Measurements from ENCODE around the gene LARGE1.

The LARGE1 gene

DNA sequence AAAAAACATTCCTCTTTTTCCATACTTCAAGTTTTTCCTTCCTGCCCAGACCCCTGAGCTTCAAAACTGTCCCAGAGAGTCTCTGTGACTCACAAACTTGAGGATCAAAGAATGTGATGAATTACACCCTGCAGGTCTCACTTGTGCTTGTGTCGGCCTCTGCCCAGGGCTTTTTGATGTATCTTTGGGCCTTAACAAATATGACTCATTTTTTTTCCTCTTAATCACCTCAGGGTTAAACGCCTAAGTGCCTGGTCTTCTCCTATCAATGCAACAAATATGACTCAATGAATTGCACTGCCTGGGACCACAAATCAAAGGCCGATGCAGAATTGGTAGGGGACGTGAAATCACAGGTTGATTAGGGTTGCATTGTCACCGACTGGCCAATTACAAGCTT lies 267.7 kb downstream of the LARGE1 start:
- Histone ChIP-seq H3K36me3 (ENCODE audit: control insufficient read depth in 2 of 2, insufficient read depth in 2 of 2, low read length in 2 of 2) (peaks cover 0 to 13% of the 10 kb centered on the region in 2 donors), H3K4me1 (ENCODE audit: control insufficient read depth, insufficient read depth, low read length) (peaks cover 8% of the 10 kb centered on the region), H3K27me3 (ENCODE audit: control insufficient read depth in 1 of 2, insufficient read depth in 2 of 2, low read length in 2 of 2) (no peaks in the 10 kb centered on the region), H3K4me3 (ENCODE audit: low read length in 2 of 2) (no peak overlapping the region), H3K9ac (ENCODE audit: low read length in 2 of 2) (no peak overlapping the region), H3K27ac (ENCODE audit: low read length) (no peak overlapping the region), H3K9me3 (ENCODE audit: control insufficient read depth in 2 of 2, low read length in 2 of 2) (no peaks in the 10 kb centered on the region)

- no peaks in the 10 kb centered on the region for H3K4me1 ChIP-seq (ENCODE audit: control insufficient read depth, insufficient read depth, low read length)
- H3K9me3 ChIP-seq (ENCODE audit: control insufficient read depth in 2 of 2, low read length in 2 of 2) = no peaks in the 10 kb centered on the region
- no peak overlapping the region for H3K9ac ChIP-seq (ENCODE audit: low read length in 2 of 2)
- peaks cover 4 to 13% of the 10 kb centered on the region in 2 donors for H3K36me3 ChIP-seq (ENCODE audit: control insufficient read depth in 2 of 2, insufficient read depth in 2 of 2, low read length in 2 of 2)
- no peak overlapping the region for H3K4me3 ChIP-seq (ENCODE audit: low read length in 2 of 2)
- no peaks in the 10 kb centered on the region for H3K27me3 ChIP-seq (ENCODE audit: control insufficient read depth in 1 of 2, insufficient read depth in 2 of 2, low read length in 2 of 2)
- no peak overlapping the region for H3K27ac ChIP-seq (ENCODE audit: low read length)
Measured at GRCh38 chr22:33650244-33650643, 270.0 kb downstream of the LARGE1 start.

DNA sequence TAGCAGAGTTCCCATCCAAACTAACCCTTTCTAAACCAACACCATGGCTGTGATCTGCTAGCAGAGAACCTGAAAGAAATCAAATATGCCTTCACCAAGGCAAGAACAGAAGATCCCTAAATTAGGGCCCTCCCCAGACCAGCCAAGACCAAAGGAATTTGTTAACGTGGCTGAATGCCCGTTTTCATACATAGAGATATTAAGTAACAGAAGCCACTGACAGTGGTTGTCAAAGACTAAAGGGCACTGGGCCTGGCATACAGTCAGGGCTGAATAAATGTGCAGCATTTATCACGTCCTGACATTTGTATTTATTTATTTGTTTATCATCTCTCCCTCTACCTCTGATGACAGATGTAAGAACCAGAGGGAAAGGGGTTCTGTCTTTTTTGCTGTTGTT lies 271.8 kb downstream of the LARGE1 start:
- no peaks in the 10 kb centered on the region for H3K27me3 ChIP-seq (ENCODE audit: control insufficient read depth in 1 of 2, insufficient read depth in 2 of 2, low read length in 2 of 2)
- no peak overlapping the region for H3K27ac ChIP-seq (ENCODE audit: low read length)
- no peaks in the 10 kb centered on the region for H3K9me3 ChIP-seq (ENCODE audit: control insufficient read depth in 2 of 2, low read length in 2 of 2)
- no peak overlapping the region for H3K9ac ChIP-seq (ENCODE audit: low read length in 2 of 2)
- peaks cover 4 to 13% of the 10 kb centered on the region in 2 donors for H3K36me3 ChIP-seq (ENCODE audit: control insufficient read depth in 2 of 2, insufficient read depth in 2 of 2, low read length in 2 of 2)
- no peak overlapping the region for H3K4me3 ChIP-seq (ENCODE audit: low read length in 2 of 2)
- no peaks in the 10 kb centered on the region for H3K4me1 ChIP-seq (ENCODE audit: control insufficient read depth, insufficient read depth, low read length)

DNA sequence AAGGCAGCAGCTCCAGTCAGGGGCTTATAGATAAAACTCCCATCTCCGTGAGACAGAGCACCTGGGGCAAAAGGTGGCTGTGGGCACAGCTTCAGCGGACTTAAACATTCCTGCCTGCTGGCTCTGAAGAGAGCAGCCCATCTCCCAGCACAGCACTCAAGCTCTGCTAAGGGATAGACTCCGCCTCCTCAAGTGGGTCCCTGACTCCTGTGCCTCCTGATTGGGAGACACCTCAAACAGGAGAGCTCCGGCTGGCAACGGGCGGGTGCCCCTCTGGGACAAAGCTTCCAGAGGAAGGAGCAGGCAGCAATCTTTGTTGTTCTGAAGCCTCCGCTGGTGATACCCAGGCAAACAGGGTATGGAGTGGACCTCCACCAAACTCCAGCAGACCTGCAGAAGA lies 279.4 kb downstream of the LARGE1 start:
- Histone ChIP-seq H3K9ac (ENCODE audit: low read length in 2 of 2) (no peak overlapping the region), H3K36me3 (ENCODE audit: control insufficient read depth in 2 of 2, insufficient read depth in 2 of 2, low read length in 2 of 2) (peaks cover 4 to 9% of the 10 kb centered on the region in 2 donors), H3K4me1 (ENCODE audit: control insufficient read depth, insufficient read depth, low read length) (no peaks in the 10 kb centered on the region), H3K9me3 (ENCODE audit: control insufficient read depth in 2 of 2, low read length in 2 of 2) (peaks cover 5 to 8% of the 10 kb centered on the region in 2 donors), H3K27ac (ENCODE audit: low read length) (no peak overlapping the region), H3K4me3 (ENCODE audit: low read length in 2 of 2) (no peak overlapping the region), H3K27me3 (ENCODE audit: control insufficient read depth in 1 of 2, insufficient read depth in 2 of 2, low read length in 2 of 2) (no peaks in the 10 kb centered on the region)

DNA sequence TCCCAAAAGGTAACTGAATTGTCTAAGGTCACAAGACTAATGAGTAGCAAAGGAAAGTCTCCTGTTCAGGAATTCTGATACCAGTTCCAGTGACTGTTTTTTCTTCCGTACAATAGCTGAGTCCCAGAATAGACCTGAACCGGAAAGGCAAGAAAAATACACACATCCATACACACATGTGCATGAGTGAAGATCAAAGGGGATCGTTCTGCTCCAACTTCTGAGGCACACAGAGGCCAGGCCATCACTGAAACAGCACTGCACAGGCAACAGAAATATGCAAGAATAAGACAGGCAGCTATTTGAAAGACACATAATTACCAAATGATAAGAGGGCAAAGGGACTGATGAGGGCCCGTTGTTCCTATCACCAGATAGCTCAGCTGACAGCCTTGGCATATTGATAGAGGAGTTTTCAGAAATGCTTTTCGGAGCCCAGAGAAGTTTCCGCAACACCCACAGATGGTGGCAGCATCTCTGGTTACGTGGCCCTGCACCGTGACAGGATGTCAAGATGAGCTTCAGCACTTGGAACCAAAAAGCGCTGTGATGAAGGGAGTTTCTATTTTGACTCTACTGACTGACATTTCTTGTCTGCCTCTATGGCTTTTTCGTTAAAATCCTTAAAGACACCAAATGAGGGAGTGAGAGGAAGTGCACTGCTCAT lies 280.6 kb downstream of the LARGE1 start:
- no peak overlapping the region for H3K9ac ChIP-seq (ENCODE audit: low read length in 2 of 2)
- H3K27ac ChIP-seq (ENCODE audit: low read length) = no peak overlapping the region
- no peaks in the 10 kb centered on the region for H3K4me1 ChIP-seq (ENCODE audit: control insufficient read depth, insufficient read depth, low read length)
- H3K36me3 ChIP-seq (ENCODE audit: control insufficient read depth in 2 of 2, insufficient read depth in 2 of 2, low read length in 2 of 2) = peaks cover 6 to 9% of the 10 kb centered on the region in 2 donors
- no peak overlapping the region for H3K4me3 ChIP-seq (ENCODE audit: low read length in 2 of 2)
- H3K27me3 ChIP-seq (ENCODE audit: control insufficient read depth in 1 of 2, insufficient read depth in 2 of 2, low read length in 2 of 2) = no peaks in the 10 kb centered on the region
- H3K9me3 ChIP-seq (ENCODE audit: control insufficient read depth in 2 of 2, low read length in 2 of 2) = peaks cover 5 to 8% of the 10 kb centered on the region in 2 donors

DNA sequence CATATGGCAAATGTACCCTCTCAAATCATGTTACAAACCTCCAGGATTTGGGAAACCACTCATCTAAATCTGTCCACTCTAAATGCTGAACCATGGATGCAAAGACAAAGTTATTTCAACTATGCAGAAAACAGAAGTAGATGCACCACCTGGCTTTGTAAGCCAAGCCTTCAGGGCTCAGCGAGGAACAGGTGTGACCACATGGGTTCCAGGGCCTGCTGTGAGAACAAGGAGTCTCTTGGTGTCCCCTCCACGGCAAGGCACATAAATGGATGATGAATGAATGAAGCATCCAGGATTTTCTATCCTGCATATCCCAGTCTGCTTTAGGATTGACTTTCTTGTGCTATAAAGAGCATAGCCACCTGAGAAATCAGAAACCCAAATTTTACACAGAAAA lies 284.5 kb downstream of the LARGE1 start:
- Histone ChIP-seq H3K27ac (ENCODE audit: low read length) (no peak overlapping the region), H3K27me3 (ENCODE audit: control insufficient read depth in 1 of 2, insufficient read depth in 2 of 2, low read length in 2 of 2) (no peaks in the 10 kb centered on the region), H3K9me3 (ENCODE audit: control insufficient read depth in 2 of 2, low read length in 2 of 2) (peaks cover 5 to 8% of the 10 kb centered on the region in 2 donors)

DNA sequence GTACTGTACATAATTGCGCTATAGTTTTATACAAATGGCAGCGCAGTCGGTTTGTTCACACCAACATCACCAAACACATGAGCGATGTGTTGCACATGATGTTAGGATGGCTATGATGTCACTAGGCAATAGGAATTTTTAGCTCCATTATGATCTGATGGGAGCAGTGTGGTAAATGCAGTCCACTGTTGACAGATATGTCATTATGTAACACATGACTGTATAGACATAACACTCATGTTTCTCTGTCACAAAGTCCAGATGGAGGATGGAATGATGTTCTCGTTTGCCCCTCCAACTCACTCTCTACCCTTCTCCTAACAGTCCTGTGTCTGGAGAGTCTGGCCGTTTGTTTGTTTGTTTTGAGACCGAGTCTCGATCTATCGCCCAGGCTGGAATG lies 288.5 kb downstream of the LARGE1 start:
- no peaks in the 10 kb centered on the region for H3K4me1 ChIP-seq (ENCODE audit: control insufficient read depth, insufficient read depth, low read length)
- no peak overlapping the region for H3K9ac ChIP-seq (ENCODE audit: low read length in 2 of 2)
- H3K9me3 ChIP-seq (ENCODE audit: control insufficient read depth in 2 of 2, low read length in 2 of 2) = no peaks in the 10 kb centered on the region
- H3K27ac ChIP-seq (ENCODE audit: low read length) = no peak overlapping the region
- no peak overlapping the region for H3K4me3 ChIP-seq (ENCODE audit: low read length in 2 of 2)
- no peaks in the 10 kb centered on the region for H3K27me3 ChIP-seq (ENCODE audit: control insufficient read depth in 1 of 2, insufficient read depth in 2 of 2, low read length in 2 of 2)
- H3K36me3 ChIP-seq (ENCODE audit: control insufficient read depth in 2 of 2, insufficient read depth in 2 of 2, low read length in 2 of 2) = peaks cover 0 to 2% of the 10 kb centered on the region in 2 donors

More for the DNA sequence above, 284.5 kb downstream of the LARGE1 start:
- no peak overlapping the region for H3K4me3 ChIP-seq (ENCODE audit: low read length in 2 of 2)
- H3K36me3 ChIP-seq (ENCODE audit: control insufficient read depth in 2 of 2, insufficient read depth in 2 of 2, low read length in 2 of 2) = peaks cover 6 to 9% of the 10 kb centered on the region in 2 donors
- no peaks in the 10 kb centered on the region for H3K4me1 ChIP-seq (ENCODE audit: control insufficient read depth, insufficient read depth, low read length)
- no peak overlapping the region for H3K9ac ChIP-seq (ENCODE audit: low read length in 2 of 2)

GRCh38 chr22:33625959-33626358 lies 294.3 kb downstream of the LARGE1 start:
- H3K27me3 ChIP-seq (ENCODE audit: control insufficient read depth in 1 of 2, insufficient read depth in 2 of 2, low read length in 2 of 2) = no peaks in the 10 kb centered on the region
- H3K4me3 ChIP-seq (ENCODE audit: low read length in 2 of 2) = no peak overlapping the region
- H3K9ac ChIP-seq (ENCODE audit: low read length in 2 of 2) = no peak overlapping the region
- no peaks in the 10 kb centered on the region for H3K4me1 ChIP-seq (ENCODE audit: control insufficient read depth, insufficient read depth, low read length)
- no peak overlapping the region for H3K27ac ChIP-seq (ENCODE audit: low read length)
- H3K9me3 ChIP-seq (ENCODE audit: control insufficient read depth in 2 of 2, low read length in 2 of 2) = no peaks in the 10 kb centered on the region
- peaks cover 3 to 13% of the 10 kb centered on the region in 2 donors for H3K36me3 ChIP-seq (ENCODE audit: control insufficient read depth in 2 of 2, insufficient read depth in 2 of 2, low read length in 2 of 2)

GRCh38 chr22:33620085-33620484 lies 300.2 kb downstream of the LARGE1 start:
- H3K4me1 ChIP-seq (ENCODE audit: control insufficient read depth, insufficient read depth, low read length) = no peaks in the 10 kb centered on the region
- no peaks in the 10 kb centered on the region for H3K9me3 ChIP-seq (ENCODE audit: control insufficient read depth in 2 of 2, low read length in 2 of 2)
- no peak overlapping the region for H3K4me3 ChIP-seq (ENCODE audit: low read length in 2 of 2)
- H3K27me3 ChIP-seq (ENCODE audit: control insufficient read depth in 1 of 2, insufficient read depth in 2 of 2, low read length in 2 of 2) = no peaks in the 10 kb centered on the region
- H3K9ac ChIP-seq (ENCODE audit: low read length in 2 of 2) = no peak overlapping the region
- peaks cover 1 to 12% of the 10 kb centered on the region in 2 donors for H3K36me3 ChIP-seq (ENCODE audit: control insufficient read depth in 2 of 2, insufficient read depth in 2 of 2, low read length in 2 of 2)
- H3K27ac ChIP-seq (ENCODE audit: low read length) = no peak overlapping the region

DNA sequence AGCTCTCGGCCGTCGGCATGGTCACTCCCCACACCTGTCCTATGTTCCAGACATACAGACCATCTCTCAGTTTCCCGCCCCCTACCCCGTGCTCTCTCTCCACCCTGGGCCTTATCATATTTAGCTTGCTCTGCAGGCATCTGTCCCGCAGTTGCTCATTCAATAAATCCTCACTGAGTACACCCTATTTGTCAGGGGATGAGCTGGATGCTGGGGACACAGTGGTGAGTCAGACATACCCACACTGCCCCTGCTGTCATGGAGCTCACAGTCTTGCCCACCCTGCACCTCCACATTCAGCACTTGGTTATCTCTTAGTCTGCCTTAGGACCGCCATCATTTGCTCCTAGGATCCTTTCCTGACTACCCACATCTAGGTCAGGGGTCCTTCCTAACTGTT lies 313.8 kb downstream of the LARGE1 start:
- H3K27me3 ChIP-seq (ENCODE audit: control insufficient read depth in 1 of 2, insufficient read depth in 2 of 2, low read length in 2 of 2) = no peaks in the 10 kb centered on the region
- H3K4me3 ChIP-seq (ENCODE audit: low read length in 2 of 2) = no peak overlapping the region
- no peak overlapping the region for H3K27ac ChIP-seq (ENCODE audit: low read length)
- H3K36me3 ChIP-seq (ENCODE audit: control insufficient read depth in 2 of 2, insufficient read depth in 2 of 2, low read length in 2 of 2) = peaks cover 0 to 13% of the 10 kb centered on the region in 2 donors
- no peaks in the 10 kb centered on the region for H3K9me3 ChIP-seq (ENCODE audit: control insufficient read depth in 2 of 2, low read length in 2 of 2)
- no peak overlapping the region for H3K9ac ChIP-seq (ENCODE audit: low read length in 2 of 2)
- no peaks in the 10 kb centered on the region for H3K4me1 ChIP-seq (ENCODE audit: control insufficient read depth, insufficient read depth, low read length)

DNA sequence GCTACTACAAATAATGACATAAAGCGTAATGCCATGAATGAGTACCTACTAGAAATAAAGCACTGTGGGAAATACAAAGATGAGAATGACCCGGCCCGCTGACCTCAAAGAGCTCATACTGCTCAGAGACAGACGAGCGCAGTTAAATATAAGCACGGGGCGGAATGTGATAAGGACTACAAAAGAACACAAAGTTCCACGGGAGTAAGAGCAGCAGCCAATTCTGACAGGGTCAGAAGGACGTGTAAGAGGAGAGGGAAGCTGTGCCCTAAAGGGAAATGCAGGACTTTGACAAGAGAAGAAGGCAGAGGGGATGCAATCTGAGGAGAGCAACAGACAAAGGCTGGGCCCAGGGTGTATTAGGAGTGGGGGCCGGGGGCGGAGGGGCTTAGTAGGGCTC lies 314.6 kb downstream of the LARGE1 start:
- H3K27me3 ChIP-seq (ENCODE audit: control insufficient read depth in 1 of 2, insufficient read depth in 2 of 2, low read length in 2 of 2) = no peaks in the 10 kb centered on the region
- peaks cover 0 to 13% of the 10 kb centered on the region in 2 donors for H3K36me3 ChIP-seq (ENCODE audit: control insufficient read depth in 2 of 2, insufficient read depth in 2 of 2, low read length in 2 of 2)
- no peaks in the 10 kb centered on the region for H3K4me1 ChIP-seq (ENCODE audit: control insufficient read depth, insufficient read depth, low read length)
- H3K9ac ChIP-seq (ENCODE audit: low read length in 2 of 2) = no peak overlapping the region
- no peaks in the 10 kb centered on the region for H3K9me3 ChIP-seq (ENCODE audit: control insufficient read depth in 2 of 2, low read length in 2 of 2)
- no peak overlapping the region for H3K27ac ChIP-seq (ENCODE audit: low read length)
- H3K4me3 ChIP-seq (ENCODE audit: low read length in 2 of 2) = no peak overlapping the region

All from stomach smooth muscle (tissue), 2 donors.